ENCODE results near the gene BRWD1.

The BRWD1 gene

GRCh38 chr21:39353295-39353694 is 39.9 kb upstream of the BRWD1 start:
- no peak for TF ChIP-seq EZH2 (IDR thresholded peaks at IDR 0.05; ENCODE audit: borderline replicate concordance, low read depth, low read length, severe bottlenecking)
- TF ChIP-seq, protein P1, sequence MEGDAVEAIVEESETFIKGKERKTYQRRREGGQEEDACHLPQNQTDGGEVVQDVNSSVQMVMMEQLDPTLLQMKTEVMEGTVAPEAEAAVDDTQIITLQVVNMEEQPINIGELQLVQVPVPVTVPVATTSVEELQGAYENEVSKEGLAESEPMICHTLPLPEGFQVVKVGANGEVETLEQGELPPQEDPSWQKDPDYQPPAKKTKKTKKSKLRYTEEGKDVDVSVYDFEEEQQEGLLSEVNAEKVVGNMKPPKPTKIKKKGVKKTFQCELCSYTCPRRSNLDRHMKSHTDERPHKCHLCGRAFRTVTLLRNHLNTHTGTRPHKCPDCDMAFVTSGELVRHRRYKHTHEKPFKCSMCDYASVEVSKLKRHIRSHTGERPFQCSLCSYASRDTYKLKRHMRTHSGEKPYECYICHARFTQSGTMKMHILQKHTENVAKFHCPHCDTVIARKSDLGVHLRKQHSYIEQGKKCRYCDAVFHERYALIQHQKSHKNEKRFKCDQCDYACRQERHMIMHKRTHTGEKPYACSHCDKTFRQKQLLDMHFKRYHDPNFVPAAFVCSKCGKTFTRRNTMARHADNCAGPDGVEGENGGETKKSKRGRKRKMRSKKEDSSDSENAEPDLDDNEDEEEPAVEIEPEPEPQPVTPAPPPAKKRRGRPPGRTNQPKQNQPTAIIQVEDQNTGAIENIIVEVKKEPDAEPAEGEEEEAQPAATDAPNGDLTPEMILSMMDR (IDR thresholded peaks at IDR 0.05; ENCODE audit: borderline replicate concordance, extremely low read depth, low read length, poor library complexity, severe bottlenecking) = no peak
- peaks cover 2% of the 10 kb centered on the region for H3K27me3 ChIP-seq (ENCODE audit: insufficient read depth, low read length, poor library complexity)
- H3K79me2 ChIP-seq (ENCODE audit: insufficient read depth, low read length) = peaks cover 20% of the 10 kb centered on the region
- H3K4me1 ChIP-seq (ENCODE audit: insufficient read depth, low read length) = peaks cover 14% of the 10 kb centered on the region
- H3K36me3 ChIP-seq (ENCODE audit: insufficient read depth, low read length) = peaks cover under 1% of the 10 kb centered on the region; the same call in 1 of the 2 replicates
- H2AFZ ChIP-seq (ENCODE audit: low read depth, low read length) = no peak overlapping the region
- no peak overlapping the region for H3K9ac ChIP-seq (ENCODE audit: low read depth, low read length)
- H4K20me1 ChIP-seq (ENCODE audit: insufficient read depth, low read length) = no peaks in the 10 kb centered on the region
- no peaks in the 10 kb centered on the region for H3K9me3 ChIP-seq (ENCODE audit: insufficient read depth, low read length, severe bottlenecking)
- no peak for DNase-seq
- H3K4me2 ChIP-seq (ENCODE audit: insufficient read depth, low read length) = no peak overlapping the region
- no peak for ATAC-seq (ENCODE audit: insufficient read depth, low read depth)
- H3K4me3 ChIP-seq (ENCODE audit: low read depth in 1 of 2, low read length in 2 of 2) = no peak overlapping the region
- no peak overlapping the region for H3K27ac ChIP-seq (ENCODE audit: low read length)

- H3K27ac ChIP-seq (ENCODE audit: low read length) = peak overlapping the region; percentile 100
- DNase-seq = no peak
- peak overlapping the region; percentile 77 for H3K4me2 ChIP-seq (ENCODE audit: insufficient read depth, low read length)
- peak overlapping the region; percentile 99 for H2AFZ ChIP-seq (ENCODE audit: low read depth, low read length)
- H3K4me3 ChIP-seq (ENCODE audit: low read depth in 1 of 2, low read length in 2 of 2) = peak overlapping the region; percentile 66 to 91
- ATAC-seq (ENCODE audit: insufficient read depth, low read depth) = no peak
- H3K9me3 ChIP-seq (ENCODE audit: insufficient read depth, low read length, severe bottlenecking) = no peaks in the 10 kb centered on the region
- peak overlapping the region; percentile 99 for H3K9ac ChIP-seq (ENCODE audit: low read depth, low read length)
- peaks cover 29% of the 10 kb centered on the region for H3K36me3 ChIP-seq (ENCODE audit: insufficient read depth, low read length)
- H3K4me1 ChIP-seq (ENCODE audit: insufficient read depth, low read length) = peaks cover 38% of the 10 kb centered on the region
- H4K20me1 ChIP-seq (ENCODE audit: insufficient read depth, low read length) = peaks cover 26% of the 10 kb centered on the region
- peaks cover 2% of the 10 kb centered on the region for H3K27me3 ChIP-seq (ENCODE audit: insufficient read depth, low read length, poor library complexity)
- peaks cover 49% of the 10 kb centered on the region for H3K79me2 ChIP-seq (ENCODE audit: insufficient read depth, low read length)
- no peak for TF ChIP-seq EZH2 (IDR thresholded peaks at IDR 0.05; ENCODE audit: borderline replicate concordance, low read depth, low read length, severe bottlenecking)
- TF ChIP-seq, protein P1 (IDR thresholded peaks at IDR 0.05; ENCODE audit: borderline replicate concordance, extremely low read depth, low read length, poor library complexity, severe bottlenecking) = no peak
Observed at GRCh38 chr21:39350094-39351005, 36.9 kb upstream of the BRWD1 start.

GRCh38 chr21:39349211-39350093 is 36.0 kb upstream of the BRWD1 start:
- Histone ChIP-seq H3K9me3 (ENCODE audit: insufficient read depth, low read length, severe bottlenecking) (no peaks in the 10 kb centered on the region), H3K4me1 (ENCODE audit: insufficient read depth, low read length) (peaks cover 44% of the 10 kb centered on the region), H3K4me2 (ENCODE audit: insufficient read depth, low read length) (peak overlapping the region; percentile 77), H4K20me1 (ENCODE audit: insufficient read depth, low read length) (peaks cover 32% of the 10 kb centered on the region), H3K9ac (ENCODE audit: low read depth, low read length) (peak overlapping the region; percentile 99), H3K36me3 (ENCODE audit: insufficient read depth, low read length) (peaks cover 38% of the 10 kb centered on the region), H2AFZ (ENCODE audit: low read depth, low read length) (peak overlapping the region; percentile 99), H3K27me3 (ENCODE audit: insufficient read depth, low read length, poor library complexity) (no peaks in the 10 kb centered on the region), H3K79me2 (ENCODE audit: insufficient read depth, low read length) (peaks cover 57% of the 10 kb centered on the region), H3K4me3 (ENCODE audit: low read depth in 1 of 2, low read length in 2 of 2) (peak overlapping the region; percentile 66 to 91), H3K27ac (ENCODE audit: low read length) (peak overlapping the region; percentile 100)
- DNase-seq (peak; percentile 98), ATAC-seq (ENCODE audit: insufficient read depth, low read depth) (peak; percentile 88)
- TF ChIP-seq, protein P1 (IDR thresholded peaks at IDR 0.05; ENCODE audit: borderline replicate concordance, extremely low read depth, low read length, poor library complexity, severe bottlenecking) = peak; percentile 3
- TF ChIP-seq EZH2 (IDR thresholded peaks at IDR 0.05; ENCODE audit: borderline replicate concordance, low read depth, low read length, severe bottlenecking) = no peak
